HL-60 (cell line): ENCODE measurements around the gene ANXA3.

Source experiments
- CTCF ChIP-seq: IDR thresholded peaks from one replicate; pipeline ENCODE4 v1.5.1; 2011; ENCODE audit warnings: low read length, control low read depth, inconsistent platforms; ENCODE audit not compliant: insufficient read depth
- GABPA ChIP-seq: IDR thresholded peaks from 2 replicates; pipeline ENCODE4 v1.6.1; 2012; ENCODE audit warnings: low read depth
- POLR2AphosphoS5 ChIP-seq: IDR thresholded peaks from 2 replicates; pipeline ENCODE4 v1.6.1; 2012; ENCODE audit warnings: low read depth
- REST ChIP-seq: IDR thresholded peaks from 2 replicates; pipeline ENCODE4 v1.6.1; 2012; ENCODE audit warnings: low read depth; ENCODE audit not compliant: insufficient replicate concordance
- SPI1 ChIP-seq: IDR thresholded peaks from 2 replicates; pipeline ENCODE4 v1.6.1; 2012; ENCODE audit warnings: low read depth, mild to moderate bottlenecking, borderline replicate concordance

GRCh38 chr4:78644744-78645330 is 93.3 kb downstream of the ANXA3 start:
- no peak for TF ChIP-seq POLR2AphosphoS5
- TF ChIP-seq CTCF: peak; percentile 90
- peak; percentile 26; the same call in 1 of the 2 replicates for TF ChIP-seq SPI1
- no peak for TF ChIP-seq GABPA
- TF ChIP-seq REST: no peak
